Loucy (cell line): ENCODE measurements around the gene ACAA2.

Experiments
- EZH2phosphoT487 ChIP-seq: fragments of 200-600 bp; IDR thresholded peaks from 2 replicates; pipeline ENCODE4 v1.6.1; 2018; ENCODE audit warnings: antibody characterized with exemption, mild to moderate bottlenecking, moderate library complexity, borderline replicate concordance
- TF ChIP-seq, protein P1 (sequence below): fragments of 200-600 bp; sonication (generic); conservative IDR thresholded peaks from 2 replicates; pipeline ENCODE4 v1.5.1; 2014; ENCODE audit warnings: mild to moderate bottlenecking, antibody characterized with exemption, low read length

DNA sequence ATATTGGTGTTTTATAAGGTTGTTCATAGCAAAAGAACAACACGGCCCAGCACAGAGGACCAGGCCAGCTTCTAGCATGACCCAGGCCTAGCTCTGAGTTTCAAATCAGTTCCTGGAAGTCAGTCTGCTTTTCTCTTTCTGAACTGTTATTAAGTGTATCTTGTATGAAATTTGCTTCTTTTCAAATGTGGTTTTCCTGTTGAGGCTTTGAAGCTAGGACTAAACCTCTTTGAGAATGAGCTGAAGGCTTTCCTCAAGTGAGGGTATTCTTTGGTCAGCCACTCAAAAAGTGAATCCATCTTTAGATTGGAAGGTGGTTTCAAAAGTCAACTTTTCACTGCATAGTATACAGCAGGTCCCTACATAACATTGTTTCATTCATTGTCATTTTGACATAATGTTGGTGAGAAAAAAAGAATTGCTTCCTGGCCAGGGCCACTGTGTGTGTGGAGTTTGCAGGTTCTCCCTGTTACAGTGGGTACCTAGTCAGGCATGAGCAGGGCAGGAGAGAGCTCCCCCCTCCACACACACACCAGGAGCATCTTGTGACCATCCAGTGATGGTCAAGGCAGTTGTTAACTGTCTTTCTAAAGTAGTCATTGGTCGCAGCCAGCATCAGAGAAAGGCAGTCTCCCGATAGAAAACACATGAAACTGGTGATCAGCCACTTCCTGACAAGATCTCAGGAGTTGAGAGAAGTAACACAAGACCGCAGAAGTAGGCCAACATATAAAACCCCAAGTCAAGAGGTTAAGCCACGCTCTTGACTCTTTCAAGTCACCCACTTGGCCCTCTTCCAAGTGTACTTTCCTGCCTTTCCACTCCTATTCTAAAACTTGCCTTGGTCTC lies 6.7 kb upstream of the ACAA2 start:
- TF ChIP-seq, protein P1, sequence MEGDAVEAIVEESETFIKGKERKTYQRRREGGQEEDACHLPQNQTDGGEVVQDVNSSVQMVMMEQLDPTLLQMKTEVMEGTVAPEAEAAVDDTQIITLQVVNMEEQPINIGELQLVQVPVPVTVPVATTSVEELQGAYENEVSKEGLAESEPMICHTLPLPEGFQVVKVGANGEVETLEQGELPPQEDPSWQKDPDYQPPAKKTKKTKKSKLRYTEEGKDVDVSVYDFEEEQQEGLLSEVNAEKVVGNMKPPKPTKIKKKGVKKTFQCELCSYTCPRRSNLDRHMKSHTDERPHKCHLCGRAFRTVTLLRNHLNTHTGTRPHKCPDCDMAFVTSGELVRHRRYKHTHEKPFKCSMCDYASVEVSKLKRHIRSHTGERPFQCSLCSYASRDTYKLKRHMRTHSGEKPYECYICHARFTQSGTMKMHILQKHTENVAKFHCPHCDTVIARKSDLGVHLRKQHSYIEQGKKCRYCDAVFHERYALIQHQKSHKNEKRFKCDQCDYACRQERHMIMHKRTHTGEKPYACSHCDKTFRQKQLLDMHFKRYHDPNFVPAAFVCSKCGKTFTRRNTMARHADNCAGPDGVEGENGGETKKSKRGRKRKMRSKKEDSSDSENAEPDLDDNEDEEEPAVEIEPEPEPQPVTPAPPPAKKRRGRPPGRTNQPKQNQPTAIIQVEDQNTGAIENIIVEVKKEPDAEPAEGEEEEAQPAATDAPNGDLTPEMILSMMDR: no peak
- TF ChIP-seq EZH2phosphoT487: no peak
